Fibroblast of mammary gland (primary cell): ENCODE results near the gene MPO.

Experiments
- DNase-seq: peaks from one replicate; pipeline ENCODE4 v3.0.0-alpha.2; 2010; ENCODE audit warnings: low read depth
- H3K4me3 ChIP-seq: 2 replicates; pipeline ENCODE4 v1.5.1; 2011; ENCODE audit warnings: low read depth, mild to moderate bottlenecking, low read length, moderate library complexity; ENCODE audit not compliant: control insufficient read depth
- TF ChIP-seq, protein P1 (sequence below): conservative IDR thresholded peaks from 2 replicates; pipeline ENCODE4 v1.5.1; 2011; ENCODE audit warnings: low read depth, low read length, inconsistent platforms; ENCODE audit not compliant: control insufficient read depth, insufficient read depth

MPO gene

DNA sequence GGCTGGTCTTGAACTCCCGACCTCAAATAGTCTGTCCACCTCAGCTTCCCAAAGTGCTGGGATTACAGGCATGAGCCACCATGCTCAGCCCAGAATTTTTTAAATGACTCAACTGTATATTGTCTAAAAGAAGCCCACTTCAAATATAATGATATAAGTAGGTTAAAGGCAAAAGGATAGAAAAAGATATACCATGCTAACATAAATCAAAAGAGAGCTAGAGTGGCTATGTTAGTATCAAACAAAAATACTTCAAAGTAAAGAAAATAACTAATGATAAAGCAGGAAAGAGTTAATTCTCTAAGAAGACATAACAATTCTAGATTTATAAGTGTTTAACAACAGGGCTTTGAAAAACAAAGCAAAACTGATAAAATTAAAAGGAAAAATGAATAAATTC, 13.3 kb upstream of the MPO start:
- no peak overlapping the region for H3K4me3 ChIP-seq
- DNase-seq = no peak
- TF ChIP-seq, protein P1, sequence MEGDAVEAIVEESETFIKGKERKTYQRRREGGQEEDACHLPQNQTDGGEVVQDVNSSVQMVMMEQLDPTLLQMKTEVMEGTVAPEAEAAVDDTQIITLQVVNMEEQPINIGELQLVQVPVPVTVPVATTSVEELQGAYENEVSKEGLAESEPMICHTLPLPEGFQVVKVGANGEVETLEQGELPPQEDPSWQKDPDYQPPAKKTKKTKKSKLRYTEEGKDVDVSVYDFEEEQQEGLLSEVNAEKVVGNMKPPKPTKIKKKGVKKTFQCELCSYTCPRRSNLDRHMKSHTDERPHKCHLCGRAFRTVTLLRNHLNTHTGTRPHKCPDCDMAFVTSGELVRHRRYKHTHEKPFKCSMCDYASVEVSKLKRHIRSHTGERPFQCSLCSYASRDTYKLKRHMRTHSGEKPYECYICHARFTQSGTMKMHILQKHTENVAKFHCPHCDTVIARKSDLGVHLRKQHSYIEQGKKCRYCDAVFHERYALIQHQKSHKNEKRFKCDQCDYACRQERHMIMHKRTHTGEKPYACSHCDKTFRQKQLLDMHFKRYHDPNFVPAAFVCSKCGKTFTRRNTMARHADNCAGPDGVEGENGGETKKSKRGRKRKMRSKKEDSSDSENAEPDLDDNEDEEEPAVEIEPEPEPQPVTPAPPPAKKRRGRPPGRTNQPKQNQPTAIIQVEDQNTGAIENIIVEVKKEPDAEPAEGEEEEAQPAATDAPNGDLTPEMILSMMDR = no peak

DNA sequence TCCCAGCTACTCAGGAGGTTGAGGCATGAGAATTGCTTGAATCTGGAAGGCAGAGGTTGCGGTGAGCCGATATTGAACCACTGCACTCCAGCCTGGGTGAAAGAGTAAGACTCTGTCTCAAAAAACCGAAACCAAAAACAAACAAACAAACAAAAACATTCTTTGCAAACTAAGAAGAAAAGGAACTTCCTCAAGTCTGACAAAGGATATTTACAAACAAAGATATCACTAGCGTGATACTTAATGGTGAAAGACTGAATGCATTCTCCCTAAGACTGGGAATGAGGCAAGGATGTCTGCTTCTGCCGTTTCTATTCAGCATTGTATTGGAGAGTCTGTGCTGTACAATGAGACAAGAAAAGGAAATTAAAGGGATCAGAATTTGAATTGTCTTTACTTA, 10.5 kb upstream of the MPO start:
- TF ChIP-seq, protein P1 = no peak
- H3K4me3 ChIP-seq = no peak overlapping the region
- DNase-seq = no peak

DNA sequence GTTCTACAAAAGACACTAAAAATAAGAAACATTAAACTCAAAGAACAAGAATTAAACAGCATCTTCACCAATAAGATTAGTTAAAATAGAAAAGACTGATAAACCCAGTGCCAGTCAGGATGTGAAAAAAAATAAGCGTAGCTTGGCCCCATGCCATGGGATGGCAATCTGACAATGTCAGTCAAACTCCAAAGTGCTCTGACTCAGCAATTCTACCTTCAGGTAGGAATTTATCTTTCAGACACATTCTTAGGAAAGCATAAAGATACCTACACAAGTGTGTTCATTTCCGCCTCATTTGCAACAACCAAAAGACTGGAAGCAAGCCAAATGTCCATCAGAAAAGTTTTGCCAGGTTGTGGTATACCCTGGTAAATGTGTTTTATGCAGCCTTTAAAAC, 9.1 kb upstream of the MPO start:
- no peak overlapping the region for H3K4me3 ChIP-seq
- TF ChIP-seq, protein P1 = no peak
- no peak for DNase-seq

DNA sequence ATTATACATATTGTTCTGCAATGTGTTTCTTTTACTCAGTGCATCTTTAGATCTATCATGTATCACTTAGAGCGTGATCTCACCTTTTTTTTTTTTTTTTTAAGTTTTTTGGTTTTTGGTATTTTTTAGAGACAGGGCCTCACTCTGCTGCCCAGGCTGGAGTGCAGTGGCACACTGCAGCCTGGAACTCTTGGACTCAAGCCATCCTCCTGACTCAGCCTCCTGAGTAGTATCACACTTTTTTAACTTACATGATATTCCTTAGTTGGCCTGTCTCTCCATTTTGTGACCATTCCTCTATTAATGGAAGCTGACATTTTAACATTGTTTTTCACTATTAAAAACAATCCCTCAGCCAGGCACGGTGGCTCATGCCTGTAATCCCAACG, 4.7 kb upstream of the MPO start:
- DNase-seq = peak; percentile 23
- TF ChIP-seq, protein P1 = no peak
- no peak overlapping the region for H3K4me3 ChIP-seq

DNA sequence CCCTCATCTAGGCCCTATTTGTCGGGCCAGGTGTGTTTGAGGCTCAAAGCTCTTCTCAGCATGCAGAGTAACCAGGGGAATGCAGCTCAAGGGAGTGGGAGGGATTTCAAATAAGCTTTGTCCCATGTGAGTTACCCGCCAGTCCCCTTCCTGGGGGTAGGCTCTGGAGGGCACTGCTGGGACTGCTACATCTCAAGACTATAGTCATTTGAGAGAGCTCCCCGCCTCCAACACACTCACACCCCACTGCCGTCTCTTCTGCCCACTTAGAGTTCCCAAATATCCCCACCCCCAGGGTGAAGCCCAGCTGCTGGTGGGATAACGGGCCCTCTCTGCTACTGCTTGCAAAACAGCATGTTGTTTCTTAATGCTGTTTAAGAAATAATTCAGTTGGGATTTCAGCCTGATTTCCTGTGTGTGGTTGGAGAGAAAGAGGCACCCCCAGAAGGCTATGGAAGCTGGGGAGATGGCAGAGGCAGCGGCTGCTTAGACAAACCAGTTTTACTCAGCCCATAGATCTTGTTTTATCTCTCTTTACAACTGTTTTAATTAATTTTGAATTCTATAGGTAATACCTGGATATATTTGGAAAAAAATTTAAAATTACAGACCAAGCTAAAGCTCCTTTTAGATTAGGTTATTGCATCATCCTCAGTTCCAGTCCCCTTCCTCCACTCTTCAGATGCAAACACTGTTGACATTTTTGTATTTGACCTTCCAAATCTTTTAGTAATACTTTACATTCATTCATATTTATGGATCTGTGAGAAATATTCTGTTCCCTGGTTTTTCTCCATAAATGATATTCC, 4.1 kb upstream of the MPO start:
- no peak for DNase-seq
- H3K4me3 ChIP-seq = no peak overlapping the region
- TF ChIP-seq, protein P1 = no peak

DNA sequence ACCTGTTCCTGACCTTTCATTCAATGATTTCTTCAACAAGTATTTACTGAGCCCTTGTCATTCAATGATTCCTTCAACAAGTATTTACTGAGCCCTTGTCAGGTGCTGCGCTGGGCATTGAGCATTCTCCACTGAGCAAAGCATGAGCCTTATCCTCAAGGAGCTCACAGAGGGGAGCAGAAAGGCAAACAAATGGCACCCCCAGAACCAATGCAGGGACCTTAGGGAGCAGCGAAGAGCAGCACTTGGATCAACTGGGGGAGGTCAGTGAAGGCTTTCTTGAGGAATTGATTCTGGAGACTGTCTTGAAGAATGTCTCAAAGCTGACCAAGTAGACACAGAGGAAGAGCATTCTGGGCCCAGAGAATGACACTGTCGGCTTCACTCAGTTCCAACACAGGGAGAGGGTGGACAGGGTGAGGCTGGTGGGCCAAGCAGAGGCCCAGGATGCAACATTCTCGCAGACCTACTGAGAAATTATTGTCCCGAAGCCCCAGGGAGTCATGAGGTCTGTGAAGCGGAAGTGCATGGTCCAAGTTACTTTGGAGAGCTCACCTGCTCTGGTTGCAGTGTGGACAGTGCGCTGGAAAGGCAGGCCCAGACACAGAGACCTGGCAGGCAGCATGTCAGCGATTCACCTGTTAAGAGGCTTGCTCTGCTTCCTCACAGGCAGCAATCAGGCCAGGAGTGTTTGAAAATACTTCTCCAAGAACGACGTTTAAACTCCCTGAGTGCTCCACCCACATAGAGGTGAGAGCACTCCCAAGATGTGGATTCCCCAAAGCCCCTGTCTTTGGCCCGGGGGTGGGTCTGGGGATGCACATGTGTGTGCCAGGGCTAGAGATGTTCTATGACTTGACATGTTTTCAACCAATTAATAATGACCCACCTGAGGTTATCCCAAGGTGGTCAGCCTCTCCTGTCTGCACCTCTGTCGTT, 3.2 kb upstream of the MPO start:
- TF ChIP-seq, protein P1 = no peak
- DNase-seq = no peak
- H3K4me3 ChIP-seq = no peak overlapping the region
